Peyer's patch (tissue), 4 donors: ENCODE results near the gene PSMD2.

Experiments
- CTCF ChIP-seq, 6 experiments: fragments of 450-650 bp in 4 of 6; fragments of 200-600 bp in 2 of 6; sonication (generic) in 1 of 6; IDR thresholded peaks; one replicate each; pipeline ENCODE4 v1.5.1; 2017 to 2019; ENCODE audit warnings: antibody characterized with exemption in 6 of 6, mild to moderate bottlenecking in 3 of 6, moderate library complexity in 1 of 6
- POLR2A ChIP-seq, 2 donors: fragments of 450-650 bp; IDR thresholded peaks; one replicate each; pipeline ENCODE4 v1.5.1; 2017; ENCODE audit warnings: antibody characterized with exemption in 2 of 2, mild to moderate bottlenecking in 2 of 2, moderate library complexity in 2 of 2

- TF ChIP-seq CTCF (IDR thresholded peaks at IDR 0.05) (no peak), POLR2A (IDR thresholded peaks at IDR 0.05) (no peak)
Measured at GRCh38 chr3:184354754-184355153, 55.7 kb downstream of the PSMD2 start.
